ENCODE measurements around the gene DNAJB8.

The DNAJB8 gene

GRCh38 chr3:128501431-128501830, 34.7 kb upstream of the DNAJB8 start:
- peaks cover 34% of the 10 kb centered on the region for H3K27me3 ChIP-seq (ENCODE audit: control insufficient read depth, insufficient read depth, low read length)
- H3K27ac ChIP-seq (ENCODE audit: low read depth, low read length): no peak overlapping the region
- H3K9ac ChIP-seq (ENCODE audit: low read length): no peak overlapping the region
- peaks cover 24% of the 10 kb centered on the region for H3K4me1 ChIP-seq (ENCODE audit: control insufficient read depth, insufficient read depth, low read length)
- no peak overlapping the region for H3K4me3 ChIP-seq (ENCODE audit: low read depth, low read length)
- peaks cover 4% of the 10 kb centered on the region; the same call in 1 of the 2 replicates for H3K9me3 ChIP-seq (ENCODE audit: control insufficient read depth, insufficient read depth, low read depth, low read length)
- no peaks in the 10 kb centered on the region for H3K36me3 ChIP-seq (ENCODE audit: control insufficient read depth, insufficient read depth, low read length)

GRCh38 chr3:128500556-128500955, 33.9 kb upstream of the DNAJB8 start:
- no peaks in the 10 kb centered on the region; the same call in 1 of the 2 replicates for H3K9me3 ChIP-seq (ENCODE audit: control insufficient read depth, insufficient read depth, low read depth, low read length)
- no peak overlapping the region for H3K27ac ChIP-seq (ENCODE audit: low read depth, low read length)
- H3K27me3 ChIP-seq (ENCODE audit: control insufficient read depth, insufficient read depth, low read length): peaks cover 43% of the 10 kb centered on the region
- H3K4me1 ChIP-seq (ENCODE audit: control insufficient read depth, insufficient read depth, low read length): peaks cover 24% of the 10 kb centered on the region
- no peaks in the 10 kb centered on the region for H3K36me3 ChIP-seq (ENCODE audit: control insufficient read depth, insufficient read depth, low read length)
- no peak overlapping the region for H3K9ac ChIP-seq (ENCODE audit: low read length)
- no peak overlapping the region for H3K4me3 ChIP-seq (ENCODE audit: low read depth, low read length)

GRCh38 chr3:128499724-128500275, 33.1 kb upstream of the DNAJB8 start:
- no peaks in the 10 kb centered on the region for H3K9me3 ChIP-seq (ENCODE audit: control insufficient read depth, insufficient read depth, low read depth, low read length)
- no peak overlapping the region for H3K9ac ChIP-seq (ENCODE audit: low read length)
- H3K36me3 ChIP-seq (ENCODE audit: control insufficient read depth, insufficient read depth, low read length): no peaks in the 10 kb centered on the region
- H3K4me1 ChIP-seq (ENCODE audit: control insufficient read depth, insufficient read depth, low read length): peaks cover 24% of the 10 kb centered on the region
- H3K27ac ChIP-seq (ENCODE audit: low read depth, low read length): no peak overlapping the region
- H3K27me3 ChIP-seq (ENCODE audit: control insufficient read depth, insufficient read depth, low read length): peaks cover 50% of the 10 kb centered on the region
- no peak overlapping the region for H3K4me3 ChIP-seq (ENCODE audit: low read depth, low read length)

- Histone ChIP-seq H3K27me3 (ENCODE audit: control insufficient read depth, insufficient read depth, low read length) (peaks cover 58% of the 10 kb centered on the region), H3K9me3 (ENCODE audit: control insufficient read depth, insufficient read depth, low read depth, low read length) (no peaks in the 10 kb centered on the region), H3K27ac (ENCODE audit: low read depth, low read length) (no peak overlapping the region), H3K4me3 (ENCODE audit: low read depth, low read length) (no peak overlapping the region), H3K4me1 (ENCODE audit: control insufficient read depth, insufficient read depth, low read length) (peaks cover 26% of the 10 kb centered on the region), H3K9ac (ENCODE audit: low read length) (no peak overlapping the region), H3K36me3 (ENCODE audit: control insufficient read depth, insufficient read depth, low read length) (no peaks in the 10 kb centered on the region)
Observed at GRCh38 chr3:128498901-128499530, 32.3 kb upstream of the DNAJB8 start.

- H3K27ac ChIP-seq (ENCODE audit: low read depth, low read length): no peak overlapping the region
- H3K4me3 ChIP-seq (ENCODE audit: low read depth, low read length): no peak overlapping the region
- H3K9ac ChIP-seq (ENCODE audit: low read length): no peak overlapping the region
- H3K36me3 ChIP-seq (ENCODE audit: control insufficient read depth, insufficient read depth, low read length): no peaks in the 10 kb centered on the region
- H3K4me1 ChIP-seq (ENCODE audit: control insufficient read depth, insufficient read depth, low read length): peaks cover 35% of the 10 kb centered on the region
- H3K9me3 ChIP-seq (ENCODE audit: control insufficient read depth, insufficient read depth, low read depth, low read length): no peaks in the 10 kb centered on the region
- H3K27me3 ChIP-seq (ENCODE audit: control insufficient read depth, insufficient read depth, low read length): peaks cover 67% of the 10 kb centered on the region
Observed at GRCh38 chr3:128498127-128498626, 31.5 kb upstream of the DNAJB8 start.

GRCh38 chr3:128497305-128498126, 30.8 kb upstream of the DNAJB8 start:
- peak overlapping the region; percentile 43 for H3K9ac ChIP-seq (ENCODE audit: low read length)
- no peaks in the 10 kb centered on the region for H3K9me3 ChIP-seq (ENCODE audit: control insufficient read depth, insufficient read depth, low read depth, low read length)
- no peaks in the 10 kb centered on the region for H3K36me3 ChIP-seq (ENCODE audit: control insufficient read depth, insufficient read depth, low read length)
- peak overlapping the region; percentile 61 for H3K4me3 ChIP-seq (ENCODE audit: low read depth, low read length)
- peaks cover 35% of the 10 kb centered on the region for H3K4me1 ChIP-seq (ENCODE audit: control insufficient read depth, insufficient read depth, low read length)
- H3K27me3 ChIP-seq (ENCODE audit: control insufficient read depth, insufficient read depth, low read length): peaks cover 73% of the 10 kb centered on the region
- no peak overlapping the region for H3K27ac ChIP-seq (ENCODE audit: low read depth, low read length)

GRCh38 chr3:128496602-128497304, 30.1 kb upstream of the DNAJB8 start:
- no peaks in the 10 kb centered on the region for H3K9me3 ChIP-seq (ENCODE audit: control insufficient read depth, insufficient read depth, low read depth, low read length)
- no peak overlapping the region for H3K27ac ChIP-seq (ENCODE audit: low read depth, low read length)
- no peak overlapping the region for H3K9ac ChIP-seq (ENCODE audit: low read length)
- H3K4me1 ChIP-seq (ENCODE audit: control insufficient read depth, insufficient read depth, low read length): peaks cover 38% of the 10 kb centered on the region
- H3K27me3 ChIP-seq (ENCODE audit: control insufficient read depth, insufficient read depth, low read length): peaks cover 81% of the 10 kb centered on the region
- no peaks in the 10 kb centered on the region for H3K36me3 ChIP-seq (ENCODE audit: control insufficient read depth, insufficient read depth, low read length)
- peak overlapping the region; percentile 61 for H3K4me3 ChIP-seq (ENCODE audit: low read depth, low read length)

- Histone ChIP-seq H3K4me3 (ENCODE audit: low read depth, low read length) (0 out of 2 replicates have a peak overlapping the region, but pooled peaks have one; percentile 61), H3K27ac (ENCODE audit: low read depth, low read length) (no peak overlapping the region), H3K9ac (ENCODE audit: low read length) (no peak overlapping the region), H3K4me1 (ENCODE audit: control insufficient read depth, insufficient read depth, low read length) (peaks cover 44% of the 10 kb centered on the region), H3K27me3 (ENCODE audit: control insufficient read depth, insufficient read depth, low read length) (peaks cover 87% of the 10 kb centered on the region), H3K9me3 (ENCODE audit: control insufficient read depth, insufficient read depth, low read depth, low read length) (no peaks in the 10 kb centered on the region), H3K36me3 (ENCODE audit: control insufficient read depth, insufficient read depth, low read length) (no peaks in the 10 kb centered on the region)
Observed at GRCh38 chr3:128496019-128496601, 29.4 kb upstream of the DNAJB8 start.

- H3K4me3 ChIP-seq (ENCODE audit: low read depth, low read length): no peak overlapping the region
- H3K9me3 ChIP-seq (ENCODE audit: control insufficient read depth, insufficient read depth, low read depth, low read length): no peaks in the 10 kb centered on the region
- H3K36me3 ChIP-seq (ENCODE audit: control insufficient read depth, insufficient read depth, low read length): no peaks in the 10 kb centered on the region
- no peak overlapping the region for H3K27ac ChIP-seq (ENCODE audit: low read depth, low read length)
- H3K9ac ChIP-seq (ENCODE audit: low read length): no peak overlapping the region
- H3K27me3 ChIP-seq (ENCODE audit: control insufficient read depth, insufficient read depth, low read length): peaks cover 93% of the 10 kb centered on the region
- peaks cover 50% of the 10 kb centered on the region for H3K4me1 ChIP-seq (ENCODE audit: control insufficient read depth, insufficient read depth, low read length)
Observed at GRCh38 chr3:128495435-128495970, 28.8 kb upstream of the DNAJB8 start.

- Histone ChIP-seq H3K36me3 (ENCODE audit: control insufficient read depth, insufficient read depth, low read length) (no peaks in the 10 kb centered on the region), H3K4me3 (ENCODE audit: low read depth, low read length) (no peak overlapping the region), H3K9me3 (ENCODE audit: control insufficient read depth, insufficient read depth, low read depth, low read length) (no peaks in the 10 kb centered on the region), H3K4me1 (ENCODE audit: control insufficient read depth, insufficient read depth, low read length) (peaks cover 60% of the 10 kb centered on the region), H3K9ac (ENCODE audit: low read length) (no peak overlapping the region), H3K27ac (ENCODE audit: low read depth, low read length) (no peak overlapping the region), H3K27me3 (ENCODE audit: control insufficient read depth, insufficient read depth, low read length) (peaks cover 98% of the 10 kb centered on the region)
Observed at GRCh38 chr3:128494367-128494650, 27.6 kb upstream of the DNAJB8 start.
